HuH-7.5 (cell line): ENCODE results near the gene BLVRB.
"Not testable (repeated sequence)": the region's sequence is repeated elsewhere in the genome, so short reads cannot be mapped to it uniquely, and the experiment has no call there.

Experiments
- DNase-seq: peaks from one replicate; pipeline ENCODE4 v3.0.0; 2011; ENCODE audit warnings: low spot score

BLVRB gene

DNA sequence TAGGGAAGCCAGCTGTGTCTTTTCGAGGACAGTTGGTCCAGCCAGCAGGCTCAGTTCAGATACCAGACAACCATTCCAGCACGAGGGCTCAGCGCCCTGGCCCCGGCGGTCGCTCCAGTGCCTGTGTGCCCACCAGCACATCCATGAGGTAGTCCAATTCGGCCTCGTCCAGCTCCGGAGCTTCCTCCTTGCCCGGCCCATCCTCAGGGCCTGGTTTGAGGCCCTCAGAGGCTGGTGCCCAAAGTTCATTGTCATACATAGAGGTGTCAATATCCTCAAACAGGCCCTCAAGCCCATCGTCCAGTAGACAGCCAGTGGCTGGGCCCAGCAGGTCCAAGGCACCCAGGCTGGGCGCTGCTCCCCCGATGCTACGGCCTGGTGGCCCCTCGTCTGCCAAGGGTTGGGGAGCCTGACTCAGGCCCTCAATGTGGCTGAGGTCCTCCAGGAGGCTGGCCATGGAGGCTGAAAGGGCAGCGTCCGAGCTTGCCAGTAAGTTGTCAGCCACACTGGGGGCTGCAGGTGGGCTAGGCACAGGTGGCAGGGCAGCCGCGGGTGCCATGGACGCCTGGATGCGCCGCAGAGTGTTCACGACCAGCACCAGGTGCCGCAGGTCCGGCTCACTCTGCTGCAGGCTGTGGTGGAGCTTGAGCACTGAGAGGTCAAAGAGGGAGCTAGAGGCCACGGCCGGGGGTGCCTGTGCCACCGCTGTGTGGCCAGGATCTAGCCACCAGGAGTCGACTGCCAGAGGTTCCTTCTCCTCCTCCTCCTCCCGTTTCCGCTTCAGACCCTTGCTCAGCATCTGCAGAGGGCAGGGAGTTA, 42.6 kb downstream of the BLVRB start:
- no peak for DNase-seq

- no peak for DNase-seq
These were observed 43.4 kb downstream of the BLVRB start for GRCh38 chr19:40421993-40422747.

GRCh38 chr19:40420766-40421765, 44.5 kb downstream of the BLVRB start:
- DNase-seq: peak; percentile 92

- no peak for DNase-seq
These were observed 45.1 kb downstream of the BLVRB start for GRCh38 chr19:40420451-40420765.

- no peak for DNase-seq
These were observed 45.8 kb downstream of the BLVRB start for GRCh38 chr19:40419780-40420179.

DNA sequence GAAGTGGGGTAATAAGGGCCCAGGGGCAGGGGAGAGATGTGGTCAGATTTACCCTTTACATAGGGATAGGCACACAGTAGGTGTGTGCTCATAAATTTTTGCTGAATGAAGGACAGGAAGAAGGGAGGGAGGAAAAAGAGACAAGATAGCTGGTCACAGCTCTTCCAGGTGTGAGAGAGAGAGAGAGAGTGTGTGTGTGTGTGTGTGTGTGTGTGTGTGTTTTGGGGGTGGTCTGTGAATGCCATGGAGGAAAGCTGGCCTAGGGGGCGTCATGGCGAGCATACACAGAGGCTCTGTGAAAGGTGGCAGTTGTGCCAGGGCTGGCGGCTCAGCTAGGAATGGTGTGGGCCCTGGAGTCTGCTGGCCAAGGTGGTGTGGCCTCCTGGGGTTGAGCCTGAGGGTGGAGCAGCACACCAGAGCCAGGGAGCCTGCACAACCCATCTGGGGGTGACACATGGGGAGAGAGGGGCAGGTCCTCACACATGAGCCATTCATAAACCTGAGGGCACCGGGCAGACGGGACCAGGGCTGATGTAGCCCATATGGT, 46.4 kb downstream of the BLVRB start:
- DNase-seq: no peak

DNA sequence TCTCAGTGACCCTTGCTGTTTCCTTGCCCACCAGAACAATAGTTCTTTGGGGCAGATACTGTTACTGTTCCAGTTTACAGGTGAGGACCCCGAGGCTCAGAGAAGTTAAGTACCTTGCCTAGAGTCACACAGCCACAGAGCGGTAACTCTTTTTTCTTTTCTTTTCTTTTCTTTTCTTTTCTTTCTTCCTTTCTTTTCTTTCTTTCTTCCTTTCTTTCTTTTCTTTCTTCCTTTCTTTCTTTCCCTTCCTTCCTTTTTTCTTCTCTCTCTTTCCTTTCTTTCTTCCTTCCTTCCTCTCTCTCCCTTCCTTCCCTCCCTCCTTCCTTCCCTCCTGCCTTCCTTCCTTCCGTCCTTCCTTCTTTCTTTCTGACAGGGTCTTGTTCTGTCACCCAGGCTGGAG, 47.5 kb downstream of the BLVRB start:
- DNase-seq: no peak

GRCh38 chr19:40417643-40417981, 47.9 kb downstream of the BLVRB start:
- no peak for DNase-seq

GRCh38 chr19:40416918-40417642, 48.5 kb downstream of the BLVRB start:
- no peak for DNase-seq

DNA sequence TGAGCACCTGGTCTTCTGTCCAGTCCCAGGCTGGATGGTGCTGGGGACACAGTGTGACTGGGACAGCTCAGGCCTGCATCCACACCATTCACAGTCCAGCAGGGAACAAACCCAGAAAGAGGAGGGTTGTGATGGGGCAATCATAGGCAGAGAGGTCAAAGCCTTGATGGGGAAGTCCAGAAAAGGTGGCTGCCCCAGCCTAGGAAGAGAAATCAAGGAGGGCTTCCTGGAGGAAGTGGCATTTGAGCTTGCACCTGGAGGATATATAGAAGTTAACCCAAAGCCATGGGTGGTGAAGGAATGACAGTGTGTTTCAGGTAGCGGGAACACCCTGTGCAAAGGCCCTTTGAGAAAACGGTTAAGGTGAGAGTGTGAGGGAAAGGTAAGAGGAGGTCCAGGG, 49.8 kb downstream of the BLVRB start:
- DNase-seq: no peak

- DNase-seq: peak; percentile 3
These were observed 50.7 kb downstream of the BLVRB start for GRCh38 chr19:40414542-40415535.

GRCh38 chr19:40413291-40413845, 52.2 kb downstream of the BLVRB start, which contains the start of gene PRX:
TSS of gene PRX (minus strand) at chr19:40413378. CDS start at chr19:40407932, 5,446 bp downstream.
- peak; percentile 3 for DNase-seq

- DNase-seq: no peak
These were observed 52.7 kb downstream of the BLVRB start for GRCh38 chr19:40412866-40413265.

DNA sequence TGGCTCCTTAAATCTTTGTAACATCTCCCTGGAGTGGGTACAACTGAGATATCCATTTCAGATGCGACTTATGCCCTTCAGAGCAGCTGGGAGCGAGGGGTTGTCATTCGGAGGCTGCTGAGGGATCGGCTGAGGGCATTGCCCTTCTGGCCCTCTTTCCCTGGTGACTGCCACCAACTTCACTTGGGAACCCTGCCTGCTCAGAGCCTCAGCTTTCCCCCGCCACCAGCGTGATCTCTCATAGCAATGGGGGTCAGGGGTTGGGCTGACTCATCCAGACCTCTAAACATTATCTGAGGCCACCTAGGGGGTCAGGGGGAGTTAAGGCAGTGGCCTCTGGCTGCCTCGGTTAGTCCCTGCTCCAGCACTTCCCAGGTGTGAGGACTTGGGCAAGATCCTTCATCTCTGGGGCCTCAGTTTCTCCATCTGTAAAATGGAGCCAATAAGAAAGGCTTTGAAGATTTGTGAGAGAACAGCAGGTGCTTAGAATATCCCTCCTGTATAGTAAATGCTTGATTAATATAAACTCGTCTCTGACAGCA, 53.5 kb downstream of the BLVRB start:
- DNase-seq: peak; percentile 8

- peak; percentile 10 for DNase-seq
These were observed 54.3 kb downstream of the BLVRB start for GRCh38 chr19:40411125-40411842.

- DNase-seq: no peak
These were observed 55.5 kb downstream of the BLVRB start for GRCh38 chr19:40410030-40410389.

DNA sequence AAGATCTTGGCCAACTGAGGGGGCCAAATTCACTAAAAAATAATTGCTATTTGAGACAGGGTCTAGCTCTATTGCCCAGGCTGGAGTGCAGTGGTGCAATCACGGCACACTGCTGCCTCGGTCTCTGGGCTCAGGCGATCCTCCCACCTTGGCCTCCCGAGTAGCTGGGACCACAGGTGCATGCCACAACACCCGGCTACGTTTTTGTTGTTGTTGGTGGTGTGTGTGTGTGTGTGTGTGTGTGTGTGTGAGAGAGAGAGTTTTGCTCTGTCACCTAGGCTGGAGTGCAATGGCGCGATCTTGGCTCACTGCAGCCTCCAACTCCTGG, 57.0 kb downstream of the BLVRB start:
- DNase-seq: not testable (repeated sequence)

DNA sequence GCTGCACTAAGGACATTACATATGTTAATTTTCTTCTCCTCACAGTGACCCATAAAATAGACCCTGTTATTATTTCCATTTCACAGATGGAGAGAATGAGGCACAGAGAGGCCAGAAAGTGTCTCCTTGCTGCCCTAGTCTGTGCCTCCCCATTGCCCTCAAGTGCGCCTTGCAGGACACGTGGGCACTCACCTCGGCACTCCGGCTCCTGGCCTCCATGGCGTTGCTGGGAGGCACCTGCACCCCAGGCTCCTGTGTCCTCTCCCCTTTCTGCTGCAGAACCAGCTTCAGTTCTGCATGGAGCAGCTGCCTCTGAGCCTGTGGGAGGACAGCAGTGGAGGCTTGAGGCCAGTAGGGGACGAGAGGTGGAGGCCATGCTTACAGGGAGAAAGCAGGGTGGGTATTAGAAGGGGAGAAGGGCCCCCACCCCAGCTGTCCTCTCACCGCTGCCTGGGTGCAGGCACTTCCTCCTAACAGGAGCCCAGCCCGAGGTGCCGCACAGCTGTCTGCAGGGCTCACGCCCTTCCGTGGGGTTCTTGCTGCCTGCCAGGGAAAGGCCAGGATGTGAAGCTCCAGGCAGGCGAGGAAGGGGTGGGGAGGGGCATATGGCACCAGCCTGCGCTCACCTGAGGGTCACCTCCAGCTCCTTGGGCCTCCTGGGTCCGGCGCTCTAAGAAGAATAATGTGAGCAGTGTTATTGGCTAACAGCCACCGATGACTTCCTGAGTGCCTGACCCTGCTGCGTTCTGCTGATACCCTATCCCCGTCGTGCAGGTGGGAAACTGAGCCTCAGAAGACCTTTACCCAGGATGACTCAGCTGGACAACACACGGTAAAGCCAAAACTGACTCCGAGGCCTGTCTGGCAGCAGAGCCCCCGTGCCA, 57.6 kb downstream of the BLVRB start:
- DNase-seq: no peak
